Naive thymus-derived CD8-positive, alpha-beta T cell (primary cell): ENCODE results near the gene IGFLR1. TPM values are rescaled to one million over a fixed set of nuclear protein-coding genes. Genes with fewer than 3 reads are reported as not detected.
"Not testable (repeated sequence)": the region's sequence is repeated elsewhere in the genome, so short reads cannot be mapped to it uniquely, and the experiment has no call there.

Source experiments
- ATAC-seq, 2 donors: fragments of 150-1000 bp; cut with Tn5 transposase in 1 of 2; sonication (Bioruptor Pico), chemical (Tn5 transposase) in 1 of 2; 1 replicate in 1 of 2; 2 replicates in 1 of 2; pipeline ENCODE4 v1.10.0; 2021; ENCODE audit warnings: mild to moderate bottlenecking in 2 of 2, moderate library complexity in 2 of 2
- POLR2A ChIA-PET: fragments of 350-600 bp; sonication (Branson Sonifier 250); formaldehyde crosslinking; loops from one replicate; lab custom pipeline; 2021; ENCODE audit warnings: antibody characterized with exemption; lab: Charles Lee
- DNase-seq, 10 donors: peaks; one replicate each; pipeline versions ENCODE4 v3.0.0 to v3.0.0-alpha.2; 2020 to 2022
- H3K27ac Mint-ChIP-seq, 10 donors: one replicate each; pipeline ENCODE4 v1.8.0; 2020 to 2022; ENCODE audit warnings: mild to moderate bottlenecking in 10 of 10, mixed read lengths in 10 of 10, moderate library complexity in 4 of 10, inconsistent platforms in 1 of 10
- H3K27me3 Mint-ChIP-seq, 5 donors: one replicate each; pipeline ENCODE4 v1.8.0; 2021 to 2022; ENCODE audit warnings: mixed read lengths in 5 of 5
- H3K36me3 Mint-ChIP-seq, 3 donors: one replicate each; pipeline ENCODE4 v1.8.0; 2020 to 2022; ENCODE audit warnings: mixed read lengths in 3 of 3, mild to moderate bottlenecking in 2 of 3, inconsistent platforms in 1 of 3
- H3K4me1 Mint-ChIP-seq, 4 donors: one replicate each; pipeline ENCODE4 v1.8.0; 2021 to 2022; ENCODE audit warnings: mixed read lengths in 4 of 4
- H3K4me3 Mint-ChIP-seq, 10 donors: one replicate each; pipeline ENCODE4 v1.8.0; 2020 to 2022; ENCODE audit warnings: mild to moderate bottlenecking in 10 of 10, mixed read lengths in 10 of 10, moderate library complexity in 6 of 10, inconsistent platforms in 1 of 10
- H3K9me3 Mint-ChIP-seq, 9 donors: one replicate each; pipeline ENCODE4 v1.8.0; 2020 to 2022; ENCODE audit warnings: mixed read lengths in 9 of 9, mild to moderate bottlenecking in 3 of 9, inconsistent platforms in 1 of 9, moderate library complexity in 1 of 9
- polyA plus RNA-seq, 3 donors: library from polyadenylated mRNA; unstranded; fragments of 300-500 nt; fragmentation: Illumina TruSeq; gene quantifications; one replicate each; pipeline ENCODE4 v1.2.3, GENCODE V29; 2021
- total RNA-seq, 8 experiments: library from RNA in 2 of 8; stranded (reverse) in 2 of 8; gene quantifications; one replicate each; pipeline ENCODE4 v1.2.3 and lab custom pipeline; 2021 to 2026

The IGFLR1 gene
- total and polyA plus RNA-seq, 5 experiments from 2014 or later, result 70.2 to 92.7 (median 82.5) TPM

- Mint-ChIP-seq H3K27ac (peak overlapping the region; percentile 85 to 98 (median 94)), H3K36me3 (no peaks in the 10 kb centered on the region), H3K27me3 (peaks cover 0 to 9% (median 2%) of the 10 kb centered on the region in 5 donors), H3K4me3 (peak overlapping the region; percentile 91 to 99 (median 98)), H3K9me3 (no peaks in the 10 kb centered on the region), H3K4me1 (peaks cover 5 to 9% (median 8%) of the 10 kb centered on the region in 4 donors)
- DNase-seq, result peak; percentile 84 to 96 (median 91)
- ATAC-seq, result peak; percentile 99 to 100
- POLR2A ChIA-PET, result interaction anchor here (0.8 to 2.8 kb wide), 12 partner anchors 11 to 257 kb away, joined by 3 to 24 read pairs (median 4); partner anchors contain the start of genes HSPB6, IGFLR1, KMT2B and LIN37
Observed at GRCh38 chr19:35702223-35703012, 39.8 kb downstream of the IGFLR1 start.

DNA sequence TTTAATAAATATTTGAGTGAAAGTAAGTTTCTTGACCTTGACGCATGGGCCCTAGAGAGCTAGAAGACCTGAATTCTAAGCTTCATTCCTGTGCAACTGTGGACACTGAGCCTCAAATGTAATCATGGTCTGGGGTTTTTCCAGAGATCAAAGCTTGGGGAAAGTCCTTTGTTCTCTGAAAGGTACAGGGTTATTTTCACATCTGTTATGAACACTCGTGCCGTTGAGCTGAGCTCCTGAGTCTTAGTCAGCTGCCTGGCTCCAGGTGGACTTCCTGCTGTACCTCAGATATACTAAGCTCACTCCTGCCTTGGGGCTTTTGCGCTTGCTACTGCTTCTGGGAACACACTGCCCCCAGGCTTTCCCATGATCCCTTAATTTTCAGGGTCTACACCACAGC lies 45.4 kb downstream of the IGFLR1 start:
- no peak overlapping the region for H3K4me3 Mint-ChIP-seq
- H3K36me3 Mint-ChIP-seq, result no peaks in the 10 kb centered on the region
- no peaks in the 10 kb centered on the region for H3K9me3 Mint-ChIP-seq
- H3K27me3 Mint-ChIP-seq, result peaks cover 0 to 1% (median 0%) of the 10 kb centered on the region in 5 donors
- ATAC-seq (no peak), DNase-seq (no peak)
- POLR2A ChIA-PET, result interaction anchor here (0.8 kb wide), 1 partner anchor 19 kb away, joined by 3 read pairs; no protein-coding TSS in a partner anchor
- H3K27ac Mint-ChIP-seq, result no peak overlapping the region
- H3K4me1 Mint-ChIP-seq, result no peaks in the 10 kb centered on the region

DNA sequence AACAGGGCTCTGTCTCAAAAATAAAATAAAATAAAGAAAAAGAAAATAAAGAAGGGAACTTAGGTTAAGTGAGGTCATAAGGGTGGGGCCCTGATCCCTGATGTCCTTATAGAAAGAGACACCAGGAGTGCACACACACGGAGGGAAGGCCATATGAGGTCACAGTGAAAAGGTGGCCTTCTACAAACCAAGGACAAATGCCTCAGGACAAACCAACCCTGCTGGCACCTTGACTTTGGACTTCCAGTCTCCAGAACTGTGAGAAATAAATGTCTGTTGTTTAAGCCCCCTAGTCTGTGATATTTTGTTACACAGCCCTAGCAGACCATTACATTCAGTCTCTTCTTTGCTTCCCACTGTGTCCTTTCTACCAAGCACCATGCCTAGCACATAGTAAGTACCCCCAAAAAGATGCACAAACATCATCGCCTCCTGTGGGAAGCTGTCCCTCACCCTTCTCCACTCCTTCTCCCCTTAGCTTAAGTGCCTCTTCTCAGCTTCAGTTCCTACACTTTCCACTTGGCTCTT lies 46.3 kb downstream of the IGFLR1 start:
- H3K4me3 Mint-ChIP-seq, result no peak overlapping the region
- ATAC-seq, result no peak
- H3K27me3 Mint-ChIP-seq, result peaks cover 0 to 1% (median 0%) of the 10 kb centered on the region in 5 donors
- H3K4me1 Mint-ChIP-seq, result no peaks in the 10 kb centered on the region
- no peaks in the 10 kb centered on the region for H3K36me3 Mint-ChIP-seq
- no peak for DNase-seq
- POLR2A ChIA-PET, result interaction anchor here (0.8 kb wide), 1 partner anchor 20 kb away, joined by 3 read pairs; no protein-coding TSS in a partner anchor
- no peak overlapping the region for H3K27ac Mint-ChIP-seq
- no peaks in the 10 kb centered on the region for H3K9me3 Mint-ChIP-seq

DNA sequence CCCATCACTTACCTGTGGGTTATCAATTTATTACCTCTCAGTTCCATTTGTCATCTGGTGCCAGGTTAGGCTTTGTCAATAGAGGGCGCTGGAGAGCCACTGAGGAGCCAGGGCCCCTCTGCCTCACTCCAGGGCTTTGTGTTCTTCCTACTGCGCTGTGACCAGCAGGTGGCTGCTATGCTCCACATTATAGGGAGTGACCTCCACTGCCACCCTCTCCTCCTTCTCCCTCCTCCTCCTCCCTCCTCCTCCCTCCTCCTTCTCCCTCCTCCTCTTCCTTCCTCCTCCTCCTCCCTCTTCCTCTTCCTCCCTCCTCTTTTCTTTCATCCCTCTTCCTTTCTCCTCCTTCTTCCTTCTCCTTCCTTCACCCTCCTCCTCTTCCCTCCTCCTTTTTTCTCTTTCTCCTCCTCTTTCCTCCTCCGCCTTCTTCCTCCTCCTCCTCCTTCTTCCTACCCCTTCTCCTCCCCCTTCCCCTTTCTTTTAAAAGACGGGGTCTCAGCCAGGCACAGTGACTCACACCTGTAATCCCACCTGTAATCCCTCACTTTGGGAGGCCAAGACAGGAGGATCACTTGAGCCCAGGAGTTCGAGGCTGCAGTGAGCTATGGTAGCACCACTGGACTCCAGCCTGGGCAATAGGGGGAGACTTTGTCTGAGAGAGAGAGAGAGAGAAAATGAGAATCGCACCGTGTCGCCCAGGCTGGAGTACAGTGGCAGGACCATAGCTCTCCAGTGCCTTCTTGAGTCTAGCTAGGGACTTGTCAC lies 48.2 kb downstream of the IGFLR1 start:
- Mint-ChIP-seq H3K27me3 (peaks cover 0 to 3% (median 0%) of the 10 kb centered on the region in 5 donors), H3K36me3 (no peaks in the 10 kb centered on the region), H3K4me1 (no peaks in the 10 kb centered on the region), H3K27ac (peak overlapping the region in 2 of 10 donors; percentile 28 to 48), H3K4me3 (no peak overlapping the region), H3K9me3 (no peaks in the 10 kb centered on the region)
- POLR2A ChIA-PET, result interaction anchor here (2.0 kb wide), 1 partner anchor 21 kb away, joined by 13 read pairs; no protein-coding TSS in a partner anchor
- peak; percentile 100 for ATAC-seq
- peak; percentile 78 to 94 (median 88) for DNase-seq

GRCh38 chr19:35693422-35693821 lies 48.8 kb downstream of the IGFLR1 start:
- Mint-ChIP-seq H3K36me3 (no peaks in the 10 kb centered on the region), H3K9me3 (no peaks in the 10 kb centered on the region), H3K27me3 (peaks cover 0 to 3% (median 0%) of the 10 kb centered on the region in 5 donors), H3K4me1 (no peaks in the 10 kb centered on the region), H3K27ac (no peak overlapping the region), H3K4me3 (no peak overlapping the region)
- ATAC-seq (peak; percentile 7 to 28), DNase-seq (no peak)
- POLR2A ChIA-PET, result interaction anchor here (0.7 to 1.1 kb wide), 2 partner anchors 51 to 83 kb away, joined by 5 read pairs; no protein-coding TSS in a partner anchor

DNA sequence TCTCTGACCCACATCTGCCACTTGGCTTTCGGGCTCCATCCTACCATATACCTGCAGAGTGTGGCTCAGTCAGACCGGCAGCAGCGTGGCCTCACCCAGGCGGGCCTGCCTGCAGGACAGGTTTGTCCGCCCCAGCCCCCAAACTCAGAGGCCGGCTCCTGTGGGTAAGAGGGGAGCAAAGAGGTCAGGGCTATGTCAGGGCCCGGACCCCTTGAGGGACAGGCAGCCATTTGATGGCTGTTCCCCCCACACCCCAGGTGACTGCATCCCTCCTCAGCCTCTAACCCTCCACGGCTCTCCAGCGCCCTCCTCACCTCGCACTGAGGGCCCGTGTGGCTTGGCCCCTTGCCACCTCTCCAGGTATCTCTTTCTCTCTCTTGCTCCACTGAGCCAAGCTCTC lies 50.2 kb downstream of the IGFLR1 start:
- ATAC-seq, result no peak

DNA sequence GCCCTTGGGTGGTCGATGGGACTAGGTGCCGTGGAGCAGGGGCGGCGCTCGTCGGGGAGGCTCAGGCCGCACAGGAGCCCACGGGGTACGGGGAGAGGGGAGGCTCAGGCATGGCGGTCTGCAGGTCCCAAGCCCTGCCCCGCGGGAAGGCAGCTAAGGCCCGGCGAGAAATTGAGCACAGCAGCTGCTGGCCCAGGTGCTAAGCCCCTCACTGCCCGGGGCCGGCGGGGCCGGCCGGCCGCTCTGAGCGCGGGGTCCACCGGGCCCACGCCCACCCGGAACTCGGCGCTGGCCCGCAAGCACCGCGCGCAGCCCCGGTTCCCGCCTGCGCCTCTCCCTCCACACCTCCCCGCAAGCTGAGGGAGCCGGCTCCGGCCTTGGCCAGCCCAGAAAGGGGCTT lies 51.1 kb downstream of the IGFLR1 start:
- ATAC-seq, POLR2A ChIA-PET, H3K4me1 Mint-ChIP-seq, H3K36me3 Mint-ChIP-seq, H3K9me3 Mint-ChIP-seq, DNase-seq, H3K27me3 Mint-ChIP-seq, H3K27ac Mint-ChIP-seq, H3K4me3 Mint-ChIP-seq: not testable (repeated sequence)

More for the DNA sequence above, 50.2 kb downstream of the IGFLR1 start:
- POLR2A ChIA-PET, result interaction anchor here (0.6 to 1.2 kb wide), 3 partner anchors 47 to 360 kb away, joined by 3 to 4 read pairs (median 3); no protein-coding TSS in a partner anchor
- Mint-ChIP-seq H3K36me3 (no peaks in the 10 kb centered on the region), H3K27ac (no peak overlapping the region), H3K4me3 (no peak overlapping the region), H3K4me1 (no peaks in the 10 kb centered on the region), H3K27me3 (peaks cover 0 to 3% (median 0%) of the 10 kb centered on the region in 5 donors), H3K9me3 (no peaks in the 10 kb centered on the region)
- no peak for DNase-seq

- Mint-ChIP-seq H3K9me3 (no peaks in the 10 kb centered on the region), H3K27me3 (peaks cover 0 to 3% (median 0%) of the 10 kb centered on the region in 5 donors), H3K27ac (no peak overlapping the region), H3K36me3 (no peaks in the 10 kb centered on the region), H3K4me3 (no peak overlapping the region), H3K4me1 (no peaks in the 10 kb centered on the region)
- POLR2A ChIA-PET, result no interaction called here
- DNase-seq, result no peak
- ATAC-seq, result no peak
Observed at GRCh38 chr19:35689836-35690235, 52.4 kb downstream of the IGFLR1 start.

Other genes starting within 250 kb of the IGFLR1 start
- gene DMKN, start 228.8 kb downstream of the IGFLR1 start, total RNA-seq, result 1 to 10 TPM; 1.8 to 2.6 TPM
- gene DMKN, start 228.8 kb downstream of the IGFLR1 start, polyA plus RNA-seq, result 1 to 10 TPM in 1 of 3 donors, under 1 TPM in 2; 0.27 to 5.8 (median 0.42) TPM
- gene SBSN, start 214.1 kb downstream of the IGFLR1 start, total RNA-seq, result under 1 TPM in 1 of 2 experiments, not detected in 1; 0.31 TPM
- gene SBSN, start 214.1 kb downstream of the IGFLR1 start, polyA plus RNA-seq, result not detected
- not detected for gene GAPDHS, start 209.0 kb downstream of the IGFLR1 start, total RNA-seq
- gene GAPDHS, start 209.0 kb downstream of the IGFLR1 start, polyA plus RNA-seq, result not detected
- gene TMEM147, start 196.8 kb downstream of the IGFLR1 start, total RNA-seq, result 10 to 100 TPM; 31.1 to 34.3 TPM
- gene TMEM147, start 196.8 kb downstream of the IGFLR1 start, polyA plus RNA-seq, result 100 to 1,000 TPM; 151 to 159 (median 157) TPM
- not detected for gene ATP4A, start 178.8 kb downstream of the IGFLR1 start, total RNA-seq
- not detected for gene ATP4A, start 178.8 kb downstream of the IGFLR1 start, polyA plus RNA-seq
- not detected for gene PMIS2, start 156.3 kb downstream of the IGFLR1 start, total RNA-seq
- gene PMIS2, start 156.3 kb downstream of the IGFLR1 start, polyA plus RNA-seq, result not detected
- 10 to 100 TPM; 27.1 to 29.8 TPM for gene HAUS5, start 129.7 kb downstream of the IGFLR1 start, total RNA-seq
- 1 to 10 TPM; 6.6 to 7.7 (median 7.2) TPM for gene HAUS5, start 129.7 kb downstream of the IGFLR1 start, polyA plus RNA-seq
- 10 to 100 TPM; 55.5 to 56.2 TPM for gene RBM42, start 113.4 kb downstream of the IGFLR1 start, total RNA-seq
- gene RBM42, start 113.4 kb downstream of the IGFLR1 start, polyA plus RNA-seq, result 10 to 100 TPM; 54.1 to 59.7 (median 58.0) TPM
- gene ETV2, start 100.7 kb downstream of the IGFLR1 start, total RNA-seq, result 1 to 10 TPM in 1 of 2 experiments, under 1 TPM in 1; 0.55 to 1.0 TPM
- gene ETV2, start 100.7 kb downstream of the IGFLR1 start, polyA plus RNA-seq, result under 1 TPM in 2 of 3 donors, not detected in 1; 0.27 to 0.47 TPM
- 100 to 1,000 TPM; 197 to 212 TPM for gene COX6B1, start 94.1 kb downstream of the IGFLR1 start, total RNA-seq
- gene COX6B1, start 94.1 kb downstream of the IGFLR1 start, polyA plus RNA-seq, result 100 to 1,000 TPM; 824 to 920 (median 852) TPM
- not detected for gene UPK1A, start 75.9 kb downstream of the IGFLR1 start, total RNA-seq
- not detected for gene UPK1A, start 75.9 kb downstream of the IGFLR1 start, polyA plus RNA-seq
- gene ZBTB32, start 37.9 kb downstream of the IGFLR1 start, total RNA-seq, result under 1 TPM; 0.21 to 0.36 TPM
- under 1 TPM; 0.15 to 0.68 (median 0.43) TPM for gene ZBTB32, start 37.9 kb downstream of the IGFLR1 start, polyA plus RNA-seq
- gene KMT2B, start 24.4 kb downstream of the IGFLR1 start, total RNA-seq, result 10 to 100 TPM; 73.9 to 79.2 TPM
- 1 to 10 TPM in 1 of 3 donors, under 1 TPM in 2; 0.60 to 2.8 (median 0.83) TPM for gene KMT2B, start 24.4 kb downstream of the IGFLR1 start, polyA plus RNA-seq
- gene U2AF1L4, start 3.0 kb upstream of the IGFLR1 start, total RNA-seq, result 10 to 100 TPM; 52.7 to 53.1 TPM
- 10 to 100 TPM; 43.1 to 93.1 (median 76.6) TPM for gene U2AF1L4, start 3.0 kb upstream of the IGFLR1 start, polyA plus RNA-seq
- 10 to 100 TPM; 23.0 to 26.2 TPM for gene PSENEN, start 3.2 kb upstream of the IGFLR1 start, total RNA-seq
- gene PSENEN, start 3.2 kb upstream of the IGFLR1 start, polyA plus RNA-seq, result 10 to 100 TPM; 68.7 to 76.5 (median 71.2) TPM
- 10 to 100 TPM; 14.0 to 16.6 TPM for gene LIN37, start 6.1 kb upstream of the IGFLR1 start, total RNA-seq
- 10 to 100 TPM in 1 of 3 donors, 1 to 10 TPM in 2; 5.4 to 15.5 (median 8.1) TPM for gene LIN37, start 6.1 kb upstream of the IGFLR1 start, polyA plus RNA-seq
- gene HSPB6, start 14.6 kb upstream of the IGFLR1 start, total RNA-seq, result not detected
- not detected for gene HSPB6, start 14.6 kb upstream of the IGFLR1 start, polyA plus RNA-seq
- 10 to 100 TPM; 42.0 to 43.5 TPM for gene PROSER3, start 15.7 kb upstream of the IGFLR1 start, total RNA-seq
- gene PROSER3, start 15.7 kb upstream of the IGFLR1 start, polyA plus RNA-seq, result 1 to 10 TPM; 3.4 to 7.4 (median 5.8) TPM
- 10 to 100 TPM in 1 of 2 experiments, 1 to 10 TPM in 1; 8.7 to 11.1 TPM for gene ARHGAP33, start 33.1 kb upstream of the IGFLR1 start, total RNA-seq
- under 1 TPM in 1 of 3 donors, not detected in 2; 0.13 TPM for gene ARHGAP33, start 33.1 kb upstream of the IGFLR1 start, polyA plus RNA-seq
- gene PRODH2, start 70.4 kb upstream of the IGFLR1 start, total RNA-seq, result not detected
- not detected for gene PRODH2, start 70.4 kb upstream of the IGFLR1 start, polyA plus RNA-seq
- under 1 TPM in 1 of 2 experiments, not detected in 1; 0.27 TPM for gene NPHS1, start 110.1 kb upstream of the IGFLR1 start, total RNA-seq
- gene NPHS1, start 110.1 kb upstream of the IGFLR1 start, polyA plus RNA-seq, result under 1 TPM in 1 of 3 donors, not detected in 2; 0.50 TPM
- gene KIRREL2, start 114.5 kb upstream of the IGFLR1 start, total RNA-seq, result under 1 TPM; 0.96 to 0.99 TPM
- gene KIRREL2, start 114.5 kb upstream of the IGFLR1 start, polyA plus RNA-seq, result under 1 TPM; 0.16 to 0.77 (median 0.35) TPM
- not detected for gene APLP1, start 126.1 kb upstream of the IGFLR1 start, total RNA-seq
- not detected for gene APLP1, start 126.1 kb upstream of the IGFLR1 start, polyA plus RNA-seq
- gene NFKBID, start 158.1 kb upstream of the IGFLR1 start, total RNA-seq, result 10 to 100 TPM; 42.7 to 48.7 TPM
- gene NFKBID, start 158.1 kb upstream of the IGFLR1 start, polyA plus RNA-seq, result 1 to 10 TPM; 1.2 to 2.8 (median 2.5) TPM
- gene HCST, start 160.1 kb upstream of the IGFLR1 start, total RNA-seq, result 10 to 100 TPM; 85.7 to 87.7 TPM
- gene HCST, start 160.1 kb upstream of the IGFLR1 start, polyA plus RNA-seq, result 1,000 to 10,000 TPM; 1,254 to 1,751 (median 1,469) TPM
- gene TYROBP, start 165.8 kb upstream of the IGFLR1 start, total RNA-seq, result 1 to 10 TPM; 3.1 to 5.8 TPM
- 10 to 100 TPM in 1 of 3 donors, 1 to 10 TPM in 2; 4.4 to 72.6 (median 5.6) TPM for gene TYROBP, start 165.8 kb upstream of the IGFLR1 start, polyA plus RNA-seq
- 10 to 100 TPM; 11.2 to 11.4 TPM for gene LRFN3, start 193.9 kb upstream of the IGFLR1 start, total RNA-seq
- 1 to 10 TPM in 2 of 3 donors, under 1 TPM in 1; 0.62 to 1.4 (median 1.1) TPM for gene LRFN3, start 193.9 kb upstream of the IGFLR1 start, polyA plus RNA-seq